Heart left ventricle (tissue), 16 donors: ENCODE data around the gene TOGARAM2. TPM values are rescaled to one million over a fixed set of nuclear protein-coding genes. Genes with fewer than 3 reads are reported as not detected.

Source experiments
- ATAC-seq, 4 donors: fragments of 200-7000 bp; cut with Tn5 transposase; one replicate each; pipeline ENCODE4 v1.9.1; 2020 to 2022; ENCODE audit warnings: moderate library complexity in 4 of 4, mild to moderate bottlenecking in 3 of 4, moderate number of reproducible peaks in 1 of 4
- DNase-seq, 5 donors: peaks; one replicate each; pipeline ENCODE4 v3.0.0-alpha.2; 2020
- H3K27ac ChIP-seq, 12 donors: fragments of 200-600 bp; sonication (generic) in 4 of 12; one replicate each; pipeline versions ENCODE4 v1.5.0 to v1.8.0; 2016 to 2022; ENCODE audit warnings: mild to moderate bottlenecking in 2 of 12
- H3K27me3 ChIP-seq, 9 donors: fragments of 200-600 bp; sonication (generic) in 2 of 9; one replicate each; pipeline versions ENCODE4 v1.5.1 to v1.8.0; 2016 to 2022; ENCODE audit warnings: mild to moderate bottlenecking in 3 of 9
- H3K36me3 ChIP-seq, 9 donors: fragments of 200-600 bp; sonication (generic) in 2 of 9; one replicate each; pipeline versions ENCODE4 v1.5.0 to v1.8.0; 2018 to 2022; ENCODE audit warnings: mild to moderate bottlenecking in 2 of 9
- H3K4me1 ChIP-seq, 12 donors: fragments of 200-600 bp; sonication (generic) in 4 of 12; one replicate each; pipeline versions ENCODE4 v1.5.0 to v1.8.0; 2016 to 2022; ENCODE audit warnings: mild to moderate bottlenecking in 3 of 12
- H3K4me3 ChIP-seq, 12 donors: fragments of 200-600 bp; sonication (generic) in 4 of 12; one replicate each; pipeline versions ENCODE4 v1.5.0 to v1.8.0; 2017 to 2022; ENCODE audit warnings: mild to moderate bottlenecking in 9 of 12, moderate library complexity in 4 of 12
- H3K9me3 ChIP-seq, 12 donors: fragments of 200-600 bp; sonication (generic) in 4 of 12; one replicate each; pipeline versions ENCODE4 v1.5.0 to v1.8.0; 2016 to 2022; ENCODE audit warnings: mild to moderate bottlenecking in 1 of 12
- CTCF ChIP-seq, 12 donors: fragments of 200-600 bp; sonication (generic) in 4 of 12; IDR thresholded peaks; one replicate each; pipeline versions ENCODE4 v1.5.0 to v1.8.0; 2018 to 2022; ENCODE audit warnings: antibody characterized with exemption in 12 of 12, mild to moderate bottlenecking in 5 of 12
- POLR2A ChIP-seq, 2 donors: fragments of 450-650 bp; IDR thresholded peaks; one replicate each; pipeline ENCODE4 v1.6.1; 2017; ENCODE audit warnings: antibody characterized with exemption in 2 of 2, mild to moderate bottlenecking in 2 of 2, moderate library complexity in 2 of 2
- WGBS, 4 donors: extraction: QIAGEN DNeasy Blood & Tissue Kit in 2 of 4; methylation state at CpG; one replicate each; pipeline versions ENCODE4 v1.1.5 to v1.1.7; 2013 to 2018; 5-methylcytosine and 5-hydroxymethylcytosine counted together
- intact Hi-C, 10 donors: fragments of 100-400 bp; cut with DNase I; formaldehyde crosslinking; loops; one replicate each; pipeline versions ENCODE4 v1.11.1 to v1.14.2; 2022
- long read RNA-seq, 3 donors: library from polyadenylated mRNA; unstranded; transcript quantifications; one replicate each; pipeline ENCODE4 v2.0.0, GENCODE V29; 2020 to 2021
- polyA plus RNA-seq, 2 donors: library from polyadenylated mRNA; stranded (reverse); fragments of 200-250 nt; gene quantifications; one replicate each; pipeline ENCODE4 v1.2.3, GENCODE V29; 2013
- total RNA-seq, 9 donors: library from RNA; depleted of rRNA in 2 of 9; stranded (reverse); fragments of >200 nt in 2 of 9; fragmentation: NEBNext Ultra II Directional in 3 of 9; extraction: Animal tissue kit (Norgen Biotek cat#: 25700) in 3 of 9; gene quantifications; one replicate each; pipeline versions ENCODE4 v1.1.0 to v1.2.4, GENCODE V29; 2016 to 2023
- donor health status: ischemic (EF 13 %, LVEDD 7.1; RV severe dilation, severe dysfunction).
- donor health status: healthy with polysubstance abuse.
- donor health status: DM: no; HTN: yes; CAD: no.
- donor health status: DM: no; HTN: no; CAD: no.
- donor health status: ischemic (EF 25% LVEDD 6.9; RV normal size, moderate dysfunction).
- donor health status: ischemic (EF 25% LVEDD 5.7; RV mildly dilated, moderate dysfunction).
- donor health status: healthy.
- donor health status: DM: yes; HTN: yes; CAD: no.
- donor health status: ischemic (EF 35%, LVEDD 5.7; RV mildly dilated, moderate dysfunction).
- donor health status: nonischemic (EF 11% LVEDD 7.7; RV severe dilation, severe dysfunction).
- donor health status: DM: yes; HTN: yes; CAD: no.
- donor health status: PGD.
- donor health status: ischemic (EF 29% LVEDD 5.4; RV normal size, mild dysfunction).
- donor health status: nonischemic (EF 23%, LVEDD 6.1; RV moderate dilation, normal function).

The TOGARAM2 gene
- total RNA-seq, result 10 to 100 TPM in 3 of 9 donors, 1 to 10 TPM in 5, under 1 TPM in 1; 0.24 to 23.5 (median 6.2) TPM
- polyA plus RNA-seq, result 10 to 100 TPM in 1 of 2 donors, 1 to 10 TPM in 1; 5.5 to 23.9 TPM
- long read RNA-seq, donor 1, partial matches to known transcripts, result 7 of 17 reads
- long read RNA-seq, donor 1, other reads (novel, unspliced or antisense), result 9 of 17 reads
- long read RNA-seq, donor 2, transcript TOGARAM2-206 (11 exons, 1,932 nt), result major isoform, 20 of 106 reads
- long read RNA-seq, donor 2, partial matches to known transcripts, result 47 of 106 reads
- long read RNA-seq, donor 2, other reads (novel, unspliced or antisense), result 39 of 106 reads
- long read RNA-seq, donor 3, partial matches to known transcripts, result 4 of 20 reads
- long read RNA-seq, donor 3, other reads (novel, unspliced or antisense), result 15 of 20 reads

DNA sequence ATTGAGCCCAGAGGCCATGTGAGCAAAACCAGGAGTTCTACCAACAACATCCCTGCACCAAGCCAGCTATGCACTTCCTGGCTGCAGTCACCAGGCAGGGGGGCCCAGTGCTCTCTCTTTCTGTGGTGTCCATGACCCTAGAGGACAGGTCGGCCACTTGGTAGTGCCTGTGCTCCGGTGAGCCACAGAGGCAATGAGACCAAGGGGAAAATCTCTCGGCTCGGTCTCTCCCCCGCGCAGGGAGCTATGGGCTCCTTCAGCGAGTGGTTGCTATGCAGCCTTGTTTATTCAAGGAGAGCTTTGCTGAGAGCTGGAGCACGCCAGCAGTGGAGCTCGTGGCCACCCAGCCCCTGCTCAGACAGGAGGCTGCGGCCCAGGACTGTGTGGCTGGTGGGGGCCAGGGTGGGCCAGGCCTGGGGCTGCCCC is at the start of gene TOGARAM2:
Gene TOGARAM2, plus strand, starts transcription at position 283 of the 426 bp plus-strand sequence. CDS start 13,537 bp downstream, outside the sequence.
- H3K9me3 ChIP-seq, result no peaks in the 10 kb centered on the region
- no peaks in the 10 kb centered on the region for H3K27me3 ChIP-seq
- ATAC-seq (peak; percentile 12 to 67 (median 46)), DNase-seq (peak in 1 of 5 donors; percentile 54)
- no peak within 1 kb of the TSS for H3K4me3 ChIP-seq
- WGBS, 4 donors, result 36 to 49% (median 37%) methylated on average over 6 to 10 of the region's 10 CpGs; no CpG with 5 or more reads in 1 of the 4 donors
- H3K4me1 ChIP-seq, result peaks cover 0 to 39% (median 7%) of the 10 kb centered on the region in 12 donors
- peak within 1 kb of the TSS in 10 of 12 donors; percentile 14 to 82 (median 60) for H3K27ac ChIP-seq
- TF ChIP-seq POLR2A (IDR thresholded peaks at IDR 0.05) (no peak), CTCF (IDR thresholded peaks at IDR 0.05) (no peak)
- intact Hi-C loops, result loop anchor here in 1 of 10 donors (2.0 kb wide), 1 partner anchor 30 kb away; no protein-coding TSS in a partner anchor
- no peaks in the 10 kb centered on the region for H3K36me3 ChIP-seq

DNA sequence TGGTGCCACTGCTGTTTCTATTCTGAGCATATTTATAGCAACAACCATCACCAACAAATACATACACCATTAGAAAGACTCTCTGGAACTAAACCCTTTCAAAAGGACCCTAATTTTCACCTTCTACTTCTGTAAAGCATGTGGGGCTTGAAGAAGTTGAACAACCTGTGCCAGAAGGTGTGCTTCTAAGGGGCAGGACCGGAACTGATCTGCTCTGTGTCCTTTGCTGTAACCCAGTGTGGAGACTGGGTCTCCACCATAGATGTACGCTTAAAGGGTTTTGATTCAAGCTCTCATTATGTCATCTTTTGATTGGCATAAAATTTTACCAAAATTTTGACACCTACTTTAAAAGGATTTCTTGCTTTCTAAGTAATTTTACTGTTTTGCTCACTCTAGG is 46.3 kb upstream of the TOGARAM2 start:
- Histone ChIP-seq H3K9me3 (no peaks in the 10 kb centered on the region), H3K36me3 (peaks cover 2 to 96% (median 87%) of the 10 kb centered on the region in 9 donors), H3K27me3 (no peaks in the 10 kb centered on the region), H3K4me1 (no peaks in the 10 kb centered on the region), H3K4me3 (no peak overlapping the region), H3K27ac (no peak overlapping the region)
- TF ChIP-seq POLR2A (IDR thresholded peaks at IDR 0.05) (no peak), CTCF (IDR thresholded peaks at IDR 0.05) (no peak)
- no peak for ATAC-seq
- WGBS, 4 donors, result 96 to 99% (median 98%) methylated on average over 2 of the region's 2 CpGs
- DNase-seq, result no peak
- intact Hi-C loops, result no loop called here

DNA sequence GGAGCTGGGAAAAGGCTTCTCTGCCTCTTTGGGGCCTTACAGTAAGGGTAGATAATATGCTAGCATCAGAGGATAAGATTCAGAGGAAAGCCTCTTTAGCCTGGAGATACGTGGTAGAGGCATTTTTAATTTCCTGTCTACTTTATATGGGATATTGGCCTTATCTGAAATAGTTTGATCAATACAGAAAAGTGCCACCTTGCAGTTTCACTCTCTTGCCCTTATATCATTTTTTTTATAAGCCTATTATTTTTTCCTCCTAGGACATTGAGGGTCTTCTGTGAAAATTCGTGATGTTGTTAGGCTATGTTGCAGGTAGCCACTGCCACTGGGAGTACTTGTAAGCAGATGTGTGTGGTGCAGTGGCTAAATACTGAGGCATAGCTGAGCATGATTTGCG is 40.1 kb upstream of the TOGARAM2 start:
- no peak overlapping the region for H3K4me3 ChIP-seq
- peaks cover 0 to 92% (median 80%) of the 10 kb centered on the region in 9 donors for H3K36me3 ChIP-seq
- H3K4me1 ChIP-seq, result no peaks in the 10 kb centered on the region
- H3K9me3 ChIP-seq, result no peaks in the 10 kb centered on the region
- DNase-seq, result no peak
- intact Hi-C loops, result no loop called here
- H3K27ac ChIP-seq, result no peak overlapping the region
- TF ChIP-seq CTCF (IDR thresholded peaks at IDR 0.05) (no peak), POLR2A (IDR thresholded peaks at IDR 0.05) (no peak)
- 90 to 96% (median 90%) methylated on average over 3 of the region's 3 CpGs for WGBS, 4 donors
- no peaks in the 10 kb centered on the region for H3K27me3 ChIP-seq
- no peak for ATAC-seq

GRCh38 chr2:28944535-28945248 is 36.4 kb upstream of the TOGARAM2 start:
- Histone ChIP-seq H3K4me3 (no peak overlapping the region), H3K27ac (no peak overlapping the region), H3K36me3 (peaks cover 0 to 94% (median 85%) of the 10 kb centered on the region in 9 donors), H3K9me3 (peaks cover 0 to 8% (median 0%) of the 10 kb centered on the region in 12 donors), H3K27me3 (no peaks in the 10 kb centered on the region), H3K4me1 (no peaks in the 10 kb centered on the region)
- WGBS, 4 donors, result 81 to 93% (median 91%) methylated on average over 14 of the region's 14 CpGs
- no peak for TF ChIP-seq POLR2A (IDR thresholded peaks at IDR 0.05)
- TF ChIP-seq CTCF (IDR thresholded peaks at IDR 0.05), result no peak
- intact Hi-C loops, result no loop called here
- no peak for DNase-seq
- ATAC-seq, result no peak
